HAP-1 (cell line): Measurements from ENCODE around the gene FGFBP1.

Experiments used
- DNase-seq, 2 experiments: peaks; one replicate each; pipeline ENCODE4 v3.0.0-alpha.2; 2016 to 2020; ENCODE audit warnings: low spot score in 2 of 2
- H3K27me3 ChIP-seq: fragments of 250-450 bp; sonication (Bioruptor Pico); 2 replicates; pipeline ENCODE4 v1.5.1; 2020; ENCODE audit warnings: low read depth, mild to moderate bottlenecking, moderate library complexity
- H3K36me3 ChIP-seq: fragments of 250-450 bp; sonication (Bioruptor Pico); replicated peaks from 2 replicates; pipeline ENCODE4 v1.5.1; 2020; ENCODE audit warnings: mild to moderate bottlenecking
- H3K4me1 ChIP-seq: fragments of 250-450 bp; sonication (Bioruptor Pico); 2 replicates; pipeline ENCODE4 v1.5.1; 2020; ENCODE audit warnings: mild to moderate bottlenecking
- H3K4me3 ChIP-seq: fragments of 250-450 bp; sonication (Bioruptor Pico); 2 replicates; pipeline ENCODE4 v1.5.1; 2020; ENCODE audit warnings: mild to moderate bottlenecking, moderate library complexity
- H3K9me3 ChIP-seq: fragments of 250-450 bp; sonication (Bioruptor Pico); 2 replicates; pipeline ENCODE4 v1.5.1; 2020; ENCODE audit warnings: mild to moderate bottlenecking, moderate library complexity
- in situ Hi-C: fragments of 300-500 bp; cut with MboI; formaldehyde crosslinking; loops from 3 replicates; pipeline ENCODE4 v1.14.3; 2020; ENCODE audit warnings: low sequenced_read_pairs, inconsistent platforms, mixed read lengths

Gene FGFBP1

DNA sequence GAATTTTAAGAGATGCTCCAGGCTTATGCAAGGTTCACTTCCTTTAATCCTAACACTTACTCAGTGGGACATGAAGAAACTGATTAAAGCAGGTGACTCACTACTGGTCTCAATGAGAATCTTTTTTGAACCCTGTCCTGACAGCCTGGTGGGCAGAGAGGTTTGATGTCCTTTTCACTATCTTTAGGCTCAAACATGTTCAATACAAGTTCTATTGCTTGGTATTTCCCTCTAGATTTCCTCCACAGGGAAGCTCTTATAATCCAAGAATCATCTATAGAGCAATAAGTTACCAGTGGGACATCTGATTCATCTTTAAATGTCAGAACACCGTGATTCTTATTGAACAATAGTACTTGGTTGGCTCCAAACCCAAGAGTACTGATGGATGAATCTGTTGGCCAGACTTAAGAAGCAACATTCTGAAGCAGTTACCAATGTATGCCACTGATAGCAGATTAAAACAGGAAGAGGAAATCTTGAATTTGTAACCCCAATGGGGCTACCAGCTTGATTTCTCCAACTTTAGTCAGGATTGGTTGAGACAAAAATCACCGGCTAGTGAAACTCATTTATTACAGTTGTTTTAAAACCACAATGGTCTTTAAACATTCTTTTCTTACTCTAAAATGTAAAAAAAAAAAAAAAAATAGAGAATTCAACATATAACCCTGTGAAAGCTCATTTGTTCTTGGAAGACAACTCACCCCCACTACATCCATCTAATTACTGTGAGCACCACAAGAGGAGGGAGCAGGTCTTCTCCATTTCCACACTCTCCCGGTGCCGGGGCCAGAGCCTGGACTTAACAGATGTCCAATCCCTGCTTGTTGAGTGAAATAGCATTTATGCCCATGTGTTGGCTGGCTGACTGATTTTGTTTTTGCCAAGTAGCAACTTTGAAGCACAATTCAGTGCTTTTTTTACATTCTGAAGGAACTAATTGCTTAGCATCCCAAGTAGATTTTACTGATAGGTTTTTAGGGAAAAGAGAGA lies 43.3 kb downstream of the FGFBP1 start:
- no peaks in the 10 kb centered on the region for H3K4me1 ChIP-seq
- in situ Hi-C loops, result no loop called here

DNA sequence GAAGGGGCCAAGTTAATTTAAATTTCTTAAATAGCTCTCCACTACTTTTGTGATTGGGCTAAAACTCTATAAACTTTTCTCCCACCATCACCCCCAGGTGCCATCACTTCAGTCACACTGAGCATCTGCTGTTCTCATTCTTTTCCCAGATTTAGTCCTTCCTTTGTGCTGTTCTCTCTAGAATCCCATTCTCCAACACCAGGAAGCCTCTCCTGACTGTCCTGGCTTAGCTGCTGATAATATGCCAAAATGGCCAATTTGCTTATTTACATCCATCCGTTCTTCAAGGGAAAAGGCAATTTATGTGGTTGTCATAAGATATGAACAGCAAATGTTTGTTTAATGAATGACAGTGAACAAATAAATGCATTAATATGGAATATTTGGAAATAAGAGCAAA lies 44.1 kb downstream of the FGFBP1 start:
- Histone ChIP-seq H3K4me3 (no peak overlapping the region), H3K4me1 (no peaks in the 10 kb centered on the region), H3K36me3 (no peaks in the 10 kb centered on the region), H3K27me3 (no peaks in the 10 kb centered on the region; the same call in 1 of the 2 replicates), H3K9me3 (no peaks in the 10 kb centered on the region)
- in situ Hi-C loops, result no loop called here
- no peak for DNase-seq

More for the DNA sequence above, 43.3 kb downstream of the FGFBP1 start:
- H3K36me3 ChIP-seq, result no peaks in the 10 kb centered on the region
- H3K4me3 ChIP-seq, result no peak overlapping the region
- H3K9me3 ChIP-seq, result no peaks in the 10 kb centered on the region
- H3K27me3 ChIP-seq, result no peaks in the 10 kb centered on the region; the same call in 1 of the 2 replicates
- no peak for DNase-seq

DNA sequence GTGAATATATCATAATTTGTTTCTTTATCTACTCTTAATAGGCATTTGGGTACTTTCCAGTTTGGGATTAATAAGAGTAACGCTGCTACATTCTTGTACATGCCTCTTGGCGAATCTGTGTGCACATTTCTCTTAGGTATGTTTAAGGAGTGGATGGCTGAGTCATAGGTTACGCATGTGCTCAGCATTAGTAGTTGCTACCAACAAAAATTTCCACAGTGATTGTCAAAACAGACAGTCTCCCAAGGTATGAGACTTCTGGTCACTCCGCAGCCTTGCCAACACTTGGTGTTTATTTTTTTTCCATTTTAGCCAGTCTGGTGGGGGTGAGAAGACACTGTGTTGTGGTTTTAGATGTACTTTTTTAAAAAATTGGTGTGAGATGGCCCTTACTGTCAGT lies 44.6 kb downstream of the FGFBP1 start:
- Histone ChIP-seq H3K4me1 (no peaks in the 10 kb centered on the region), H3K36me3 (no peaks in the 10 kb centered on the region), H3K4me3 (no peak overlapping the region), H3K9me3 (no peaks in the 10 kb centered on the region), H3K27me3 (no peaks in the 10 kb centered on the region; the same call in 1 of the 2 replicates)
- in situ Hi-C loops, result no loop called here
- no peak for DNase-seq

DNA sequence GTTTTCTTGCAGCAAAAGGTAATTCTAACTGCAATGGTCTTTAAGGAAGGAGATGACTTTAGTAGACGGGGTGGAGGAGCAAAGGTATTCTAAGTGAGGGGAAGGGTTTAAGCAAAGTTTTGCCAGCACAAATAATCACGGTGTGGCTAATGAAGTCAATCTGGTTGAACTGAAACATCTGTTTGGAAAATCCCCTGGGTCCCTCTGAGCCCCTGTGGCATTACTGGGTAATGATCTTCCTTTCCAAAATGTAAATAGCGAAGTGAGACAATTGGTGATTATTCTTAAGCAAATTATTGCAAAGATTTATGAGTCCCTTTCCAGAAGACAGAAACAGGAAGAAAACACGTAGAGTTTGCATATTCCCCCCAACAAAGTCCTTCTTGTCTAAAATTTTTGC lies 47.2 kb downstream of the FGFBP1 start:
- in situ Hi-C loops, result no loop called here
- Histone ChIP-seq H3K9me3 (no peaks in the 10 kb centered on the region), H3K27me3 (no peaks in the 10 kb centered on the region; the same call in 1 of the 2 replicates), H3K4me1 (no peaks in the 10 kb centered on the region), H3K4me3 (no peak overlapping the region), H3K36me3 (no peaks in the 10 kb centered on the region)
- DNase-seq, result no peak

DNA sequence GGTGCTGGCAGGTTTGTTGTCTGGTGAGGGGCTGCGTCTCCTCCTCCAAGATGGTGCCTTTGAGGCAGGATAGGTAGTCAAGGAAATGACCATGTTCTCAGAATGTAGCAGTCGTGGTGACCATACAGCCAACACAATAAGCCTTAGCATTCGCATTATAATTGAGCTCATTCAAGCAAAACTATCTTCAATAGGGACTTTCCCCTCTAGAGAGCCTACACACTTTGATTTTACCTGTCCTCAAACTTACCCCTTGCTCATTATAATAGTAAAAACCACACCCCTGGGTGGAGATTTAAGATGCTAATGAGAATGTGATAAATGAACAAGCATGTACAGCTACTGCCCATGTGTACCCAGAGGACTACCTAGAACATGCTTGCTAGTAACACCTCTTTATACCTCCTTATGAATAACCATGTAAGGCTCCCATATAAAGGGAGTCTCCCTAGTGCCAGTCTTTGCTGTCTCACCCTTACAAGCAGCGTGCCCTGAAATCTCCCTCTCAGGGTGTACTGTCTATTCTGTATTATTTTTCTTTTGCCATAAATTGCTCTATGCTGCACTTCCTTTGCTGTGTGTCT lies 48.2 kb downstream of the FGFBP1 start:
- Histone ChIP-seq H3K4me3 (no peak overlapping the region), H3K27me3 (no peaks in the 10 kb centered on the region; the same call in 1 of the 2 replicates), H3K9me3 (no peaks in the 10 kb centered on the region), H3K36me3 (no peaks in the 10 kb centered on the region), H3K4me1 (no peaks in the 10 kb centered on the region)
- no peak for DNase-seq
- in situ Hi-C loops, result no loop called here

DNA sequence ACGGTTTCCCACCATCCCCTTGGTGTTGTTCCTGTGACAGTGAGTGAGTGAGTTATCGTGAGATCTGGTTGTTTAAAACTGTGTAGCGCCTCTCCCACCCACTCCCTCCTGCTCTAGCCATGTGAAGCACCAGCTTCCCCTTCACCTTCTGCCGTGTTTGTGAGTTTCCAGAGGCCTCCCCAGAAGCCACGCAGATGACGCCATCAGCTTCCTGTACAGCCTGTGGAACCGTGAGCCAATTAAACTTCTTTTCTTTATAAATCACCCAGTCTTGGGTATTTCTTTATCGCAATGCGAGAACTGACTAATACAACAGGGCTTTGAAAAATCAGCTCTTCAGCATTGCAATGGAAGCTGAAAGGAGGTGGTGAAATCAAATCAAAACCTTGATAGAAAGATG lies 50.0 kb downstream of the FGFBP1 start:
- Histone ChIP-seq H3K4me1 (no peaks in the 10 kb centered on the region), H3K27me3 (no peaks in the 10 kb centered on the region), H3K4me3 (no peak overlapping the region), H3K9me3 (no peaks in the 10 kb centered on the region), H3K36me3 (no peaks in the 10 kb centered on the region)
- no peak for DNase-seq
- in situ Hi-C loops, result loop anchor here (10.0 kb wide), 1 partner anchor 116 kb away; no protein-coding TSS in a partner anchor
